ENCODE results near the gene ZDHHC1.
A peak's percentile ranks its signal among the peaks of the same experiment; 100 is the strongest.

The ZDHHC1 gene, protein sequence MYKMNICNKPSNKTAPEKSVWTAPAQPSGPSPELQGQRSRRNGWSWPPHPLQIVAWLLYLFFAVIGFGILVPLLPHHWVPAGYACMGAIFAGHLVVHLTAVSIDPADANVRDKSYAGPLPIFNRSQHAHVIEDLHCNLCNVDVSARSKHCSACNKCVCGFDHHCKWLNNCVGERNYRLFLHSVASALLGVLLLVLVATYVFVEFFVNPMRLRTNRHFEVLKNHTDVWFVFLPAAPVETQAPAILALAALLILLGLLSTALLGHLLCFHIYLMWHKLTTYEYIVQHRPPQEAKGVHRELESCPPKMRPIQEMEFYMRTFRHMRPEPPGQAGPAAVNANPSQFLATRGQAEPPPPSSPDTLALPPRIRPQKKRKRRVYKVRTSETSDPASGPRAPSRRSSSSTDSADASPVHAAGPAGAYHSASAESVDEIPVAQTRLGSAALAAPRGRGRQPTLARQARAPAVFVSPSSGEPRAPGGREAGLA

DNA sequence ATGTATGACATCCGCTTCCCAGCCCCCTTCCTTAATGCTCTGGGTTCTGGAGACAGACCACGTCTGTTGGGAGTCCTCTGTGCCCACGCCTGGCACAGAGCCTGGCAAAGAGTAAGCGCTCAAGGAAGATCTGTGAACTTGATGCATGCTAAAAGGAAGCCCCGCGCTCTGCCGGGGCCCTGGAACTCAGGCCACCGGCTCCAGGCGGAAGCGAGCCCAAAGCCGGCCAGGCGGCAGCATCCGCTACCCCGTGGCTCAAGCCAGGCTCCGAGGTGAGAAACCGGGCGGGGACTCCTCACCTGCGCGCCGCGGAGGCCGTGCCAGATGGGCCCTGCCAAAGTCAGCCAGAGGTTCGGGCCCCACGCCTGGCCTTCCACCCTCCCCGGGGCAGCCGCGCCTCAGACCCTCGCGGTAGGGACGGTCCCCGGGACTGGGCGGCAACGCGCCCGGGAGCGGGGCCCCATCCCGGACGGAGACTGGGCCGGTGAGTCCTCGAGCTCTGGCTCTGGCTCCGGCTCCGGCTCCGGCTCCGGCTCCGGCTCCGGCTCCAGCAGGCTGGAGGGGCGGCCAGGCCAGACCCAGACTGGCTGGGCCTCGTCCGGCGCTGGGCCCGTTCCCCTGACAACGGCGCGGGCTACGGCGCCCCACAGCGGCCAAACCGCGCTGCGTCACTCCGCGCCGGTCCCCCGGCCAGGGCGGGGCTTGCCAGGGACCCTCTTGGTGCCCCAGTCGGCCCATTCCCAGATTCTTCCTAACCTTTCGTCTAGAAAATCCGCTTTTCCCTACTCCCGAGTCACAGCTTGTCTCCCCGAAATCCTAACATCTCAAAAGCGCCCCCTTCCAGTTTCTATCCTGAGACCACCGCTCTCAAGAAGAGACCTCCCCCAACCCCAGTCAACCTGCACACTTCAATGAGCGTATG, at the start of gene ZDHHC1:
ZDHHC1 (minus strand) TSS at position 606 of the 922 bp plus-strand sequence. CDS start 8,702 bp downstream, outside the sequence.
- Mint-ChIP-seq H3K4me1 (peaks cover 6% of the 10 kb centered on the region), H3K9me3 (no peaks in the 10 kb centered on the region), H3K4me3 (peak within 1 kb of the TSS; percentile 76), H3K36me3 (no peaks in the 10 kb centered on the region), H3K27me3 (peaks cover 13% of the 10 kb centered on the region), H3K27ac (peak within 1 kb of the TSS; percentile 65)
- peak; percentile 90 for ATAC-seq (ENCODE audit: low read depth)
- peak; percentile 45 to 74 for DNase-seq (ENCODE audit: low spot score in 2 of 2)

GRCh38 chr16:67464565-67464964, 48.3 kb upstream of the ZDHHC1 start:
- ATAC-seq (ENCODE audit: low read depth) (no peak), DNase-seq (ENCODE audit: low spot score in 2 of 2) (no peak)
- peaks cover 41% of the 10 kb centered on the region for H3K4me1 Mint-ChIP-seq
- H3K27me3 Mint-ChIP-seq: no peaks in the 10 kb centered on the region
- H3K4me3 Mint-ChIP-seq: no peak overlapping the region
- peaks cover 4% of the 10 kb centered on the region for H3K36me3 Mint-ChIP-seq
- H3K9me3 Mint-ChIP-seq: no peaks in the 10 kb centered on the region
- H3K27ac Mint-ChIP-seq: no peak overlapping the region

GRCh38 chr16:67463691-67464090, 47.4 kb upstream of the ZDHHC1 start:
- no peak for ATAC-seq (ENCODE audit: low read depth)
- H3K27ac Mint-ChIP-seq: no peak overlapping the region
- H3K4me3 Mint-ChIP-seq: no peak overlapping the region
- no peaks in the 10 kb centered on the region for H3K9me3 Mint-ChIP-seq
- peaks cover 44% of the 10 kb centered on the region for H3K4me1 Mint-ChIP-seq
- H3K27me3 Mint-ChIP-seq: no peaks in the 10 kb centered on the region
- peaks cover 4% of the 10 kb centered on the region for H3K36me3 Mint-ChIP-seq
- DNase-seq (ENCODE audit: low spot score in 2 of 2): no peak

DNA sequence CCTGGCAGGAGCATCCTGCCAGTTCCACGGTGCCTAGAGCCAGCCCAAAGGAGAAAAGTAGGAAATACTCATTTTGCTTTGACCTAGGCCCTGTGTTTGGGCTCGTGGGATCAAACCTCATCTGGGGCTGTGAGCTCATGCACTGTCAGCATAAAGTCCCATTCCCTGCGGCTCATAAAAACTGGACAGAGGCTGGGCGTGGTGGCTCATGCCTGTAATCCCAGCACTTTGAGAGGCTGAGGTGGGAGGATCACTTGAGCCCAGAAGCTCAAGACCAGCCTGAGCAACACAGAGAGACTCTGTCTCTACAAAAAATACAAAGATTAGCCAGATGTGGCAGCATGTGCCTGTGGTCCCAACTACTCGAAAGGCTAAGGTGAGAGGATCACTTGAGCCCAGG, 46.8 kb upstream of the ZDHHC1 start:
- ATAC-seq (ENCODE audit: low read depth) (no peak), DNase-seq (ENCODE audit: low spot score in 2 of 2) (no peak)
- Mint-ChIP-seq H3K27ac (no peak overlapping the region), H3K27me3 (no peaks in the 10 kb centered on the region), H3K36me3 (peaks cover 4% of the 10 kb centered on the region), H3K9me3 (no peaks in the 10 kb centered on the region), H3K4me3 (no peak overlapping the region), H3K4me1 (peaks cover 40% of the 10 kb centered on the region)

DNA sequence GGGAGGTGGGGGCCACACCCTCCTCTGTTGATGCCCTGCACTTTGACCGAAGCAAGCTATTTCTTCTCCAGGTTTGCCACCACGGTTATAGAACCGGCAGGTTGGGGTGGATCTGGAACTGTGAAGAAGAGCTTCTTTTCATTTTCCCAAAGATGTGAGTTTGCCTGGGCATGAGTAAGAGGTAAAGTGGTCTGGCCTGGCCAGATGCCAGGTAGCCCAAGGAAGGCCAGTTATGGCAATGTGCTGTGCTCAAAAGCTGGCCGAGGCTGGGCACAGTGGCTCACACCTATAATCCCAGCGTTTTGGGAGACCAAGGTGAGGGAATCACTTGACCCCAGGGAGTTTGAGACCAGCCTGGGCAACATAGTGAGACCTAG, 46.0 kb upstream of the ZDHHC1 start:
- DNase-seq (ENCODE audit: low spot score in 2 of 2) (no peak), ATAC-seq (ENCODE audit: low read depth) (no peak)
- Mint-ChIP-seq H3K9me3 (no peaks in the 10 kb centered on the region), H3K4me3 (no peak overlapping the region), H3K27ac (no peak overlapping the region), H3K36me3 (peaks cover 4% of the 10 kb centered on the region), H3K27me3 (no peaks in the 10 kb centered on the region), H3K4me1 (peaks cover 33% of the 10 kb centered on the region)

GRCh38 chr16:67461600-67462278, 45.5 kb upstream of the ZDHHC1 start:
- H3K27me3 Mint-ChIP-seq: no peaks in the 10 kb centered on the region
- ATAC-seq (ENCODE audit: low read depth) (no peak), DNase-seq (ENCODE audit: low spot score in 2 of 2) (no peak)
- peaks cover 33% of the 10 kb centered on the region for H3K4me1 Mint-ChIP-seq
- H3K4me3 Mint-ChIP-seq: no peak overlapping the region
- H3K27ac Mint-ChIP-seq: no peak overlapping the region
- no peaks in the 10 kb centered on the region for H3K9me3 Mint-ChIP-seq
- peaks cover 7% of the 10 kb centered on the region for H3K36me3 Mint-ChIP-seq

DNA sequence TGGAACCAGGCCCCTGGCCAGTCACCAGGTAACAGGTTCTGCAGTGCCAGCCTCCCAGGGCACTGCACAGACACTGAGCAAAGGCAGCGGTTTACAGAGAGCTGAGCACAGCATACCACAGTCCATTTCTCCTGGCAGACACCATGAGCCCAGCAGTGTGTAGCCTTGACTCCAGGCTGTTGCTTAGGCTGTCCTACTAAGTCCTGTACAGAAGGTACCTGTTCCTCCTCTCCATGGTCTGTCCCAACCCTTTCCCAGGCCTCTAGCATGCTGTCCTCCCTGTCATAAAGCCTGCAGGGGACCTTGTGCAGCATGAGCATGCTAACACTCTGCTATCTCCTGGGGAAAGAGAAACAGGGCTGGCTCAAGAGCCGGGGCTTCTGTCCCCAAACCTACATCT, 44.7 kb upstream of the ZDHHC1 start:
- no peak for ATAC-seq (ENCODE audit: low read depth)
- Mint-ChIP-seq H3K9me3 (no peaks in the 10 kb centered on the region), H3K27ac (no peak overlapping the region), H3K36me3 (peaks cover 7% of the 10 kb centered on the region), H3K4me1 (peaks cover 29% of the 10 kb centered on the region), H3K4me3 (no peak overlapping the region), H3K27me3 (no peaks in the 10 kb centered on the region)
- no peak for DNase-seq (ENCODE audit: low spot score in 2 of 2)

- peaks cover 22% of the 10 kb centered on the region for H3K4me1 Mint-ChIP-seq
- no peak overlapping the region for H3K4me3 Mint-ChIP-seq
- no peaks in the 10 kb centered on the region for H3K27me3 Mint-ChIP-seq
- no peak for DNase-seq (ENCODE audit: low spot score in 2 of 2)
- H3K9me3 Mint-ChIP-seq: no peaks in the 10 kb centered on the region
- H3K27ac Mint-ChIP-seq: no peak overlapping the region
- H3K36me3 Mint-ChIP-seq: peaks cover 5% of the 10 kb centered on the region
- ATAC-seq (ENCODE audit: low read depth): no peak
Measured at GRCh38 chr16:67460168-67460567, 43.9 kb upstream of the ZDHHC1 start.

GRCh38 chr16:67459861-67460150, 43.5 kb upstream of the ZDHHC1 start:
- H3K27ac Mint-ChIP-seq: no peak overlapping the region
- no peaks in the 10 kb centered on the region for H3K27me3 Mint-ChIP-seq
- H3K4me1 Mint-ChIP-seq: peaks cover 22% of the 10 kb centered on the region
- no peaks in the 10 kb centered on the region for H3K9me3 Mint-ChIP-seq
- H3K36me3 Mint-ChIP-seq: peaks cover 5% of the 10 kb centered on the region
- no peak for DNase-seq (ENCODE audit: low spot score in 2 of 2)
- no peak for ATAC-seq (ENCODE audit: low read depth)
- H3K4me3 Mint-ChIP-seq: no peak overlapping the region

GRCh38 chr16:67459066-67459860, 43.0 kb upstream of the ZDHHC1 start:
- no peak overlapping the region for H3K27ac Mint-ChIP-seq
- no peaks in the 10 kb centered on the region for H3K27me3 Mint-ChIP-seq
- H3K4me3 Mint-ChIP-seq: no peak overlapping the region
- DNase-seq (ENCODE audit: low spot score in 2 of 2) (no peak), ATAC-seq (ENCODE audit: low read depth) (no peak)
- H3K9me3 Mint-ChIP-seq: no peaks in the 10 kb centered on the region
- peaks cover 5% of the 10 kb centered on the region for H3K36me3 Mint-ChIP-seq
- peaks cover 22% of the 10 kb centered on the region for H3K4me1 Mint-ChIP-seq

- no peak for ATAC-seq (ENCODE audit: low read depth)
- no peaks in the 10 kb centered on the region for H3K27me3 Mint-ChIP-seq
- DNase-seq (ENCODE audit: low spot score in 2 of 2): no peak
- H3K4me3 Mint-ChIP-seq: no peak overlapping the region
- peaks cover 7% of the 10 kb centered on the region for H3K36me3 Mint-ChIP-seq
- H3K27ac Mint-ChIP-seq: no peak overlapping the region
- no peaks in the 10 kb centered on the region for H3K9me3 Mint-ChIP-seq
- H3K4me1 Mint-ChIP-seq: peaks cover 26% of the 10 kb centered on the region
Measured at GRCh38 chr16:67458121-67458641, 41.9 kb upstream of the ZDHHC1 start.

DNA sequence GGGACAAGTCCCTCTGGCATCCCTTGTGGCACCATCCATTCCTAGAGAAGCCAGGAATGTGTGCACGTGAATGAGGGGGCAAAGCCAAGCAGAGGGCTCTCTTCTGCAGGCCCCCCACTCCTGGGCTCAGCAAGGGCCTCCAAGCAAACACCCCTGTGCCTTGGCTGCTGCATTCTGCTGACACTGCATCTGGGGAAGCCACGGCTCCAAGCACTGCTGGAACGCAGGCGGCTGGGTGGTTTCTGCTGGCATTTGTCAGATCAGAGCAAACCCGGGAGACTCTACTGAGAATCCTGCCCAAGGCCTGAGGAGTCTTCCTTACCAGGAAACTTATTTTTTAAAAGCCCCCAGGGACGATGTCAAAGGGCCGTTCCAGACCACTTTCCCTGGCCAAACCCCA, 41.3 kb upstream of the ZDHHC1 start:
- Mint-ChIP-seq H3K4me3 (no peak overlapping the region), H3K36me3 (peaks cover 8% of the 10 kb centered on the region), H3K4me1 (peaks cover 27% of the 10 kb centered on the region), H3K27me3 (no peaks in the 10 kb centered on the region), H3K27ac (peak overlapping the region; percentile 83), H3K9me3 (no peaks in the 10 kb centered on the region)
- DNase-seq (ENCODE audit: low spot score in 2 of 2) (no peak), ATAC-seq (ENCODE audit: low read depth) (no peak)

DNA sequence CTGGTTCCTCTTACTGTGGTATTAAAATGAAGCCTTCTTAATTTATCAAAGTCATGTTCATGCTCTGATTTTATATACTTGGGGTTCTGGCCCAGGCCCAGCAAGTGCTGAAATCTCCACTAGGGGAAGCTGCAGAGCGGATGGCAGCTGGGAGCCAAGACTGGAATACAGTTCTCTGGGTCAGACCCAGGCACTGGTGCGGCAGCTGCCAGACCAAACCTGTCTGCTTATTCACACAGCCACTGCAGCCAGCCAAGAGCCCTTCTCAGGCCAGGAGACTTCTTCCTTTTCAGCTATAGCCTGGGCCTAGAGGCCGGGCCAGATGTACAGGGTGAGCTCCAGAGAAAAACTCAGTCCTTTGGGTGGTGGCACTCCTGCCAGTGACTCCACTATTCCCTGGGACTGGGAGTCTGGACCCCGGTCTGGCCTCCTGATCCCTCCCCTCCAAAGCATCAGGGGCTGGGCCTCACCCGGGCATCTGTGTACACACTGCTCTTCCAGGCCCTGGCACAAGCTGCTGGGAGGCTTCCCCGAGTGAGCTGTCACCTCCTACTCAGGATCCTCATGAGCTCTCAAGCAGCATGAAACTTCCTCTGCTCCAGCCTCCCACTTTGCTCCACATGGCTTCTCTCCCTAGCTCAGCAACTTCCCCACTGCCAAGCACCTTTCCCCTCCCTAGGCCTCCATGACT, 40.3 kb upstream of the ZDHHC1 start:
- H3K4me1 Mint-ChIP-seq: peaks cover 23% of the 10 kb centered on the region
- peak; percentile 24 for ATAC-seq (ENCODE audit: low read depth)
- no peaks in the 10 kb centered on the region for H3K9me3 Mint-ChIP-seq
- no peak overlapping the region for H3K4me3 Mint-ChIP-seq
- H3K36me3 Mint-ChIP-seq: peaks cover 6% of the 10 kb centered on the region
- no peaks in the 10 kb centered on the region for H3K27me3 Mint-ChIP-seq
- H3K27ac Mint-ChIP-seq: peak overlapping the region; percentile 83
- DNase-seq (ENCODE audit: low spot score in 2 of 2): no peak

All from memory B cell (primary cell).